Neural progenitor cell (in vitro differentiated cells): ENCODE measurements around the gene LSM14A. TPM values are rescaled to one million over a fixed set of nuclear protein-coding genes. Genes with fewer than 3 reads are reported as not detected.

ENCODE experiments used
- DNase-seq: peaks from one replicate; pipeline ENCODE4 v3.0.0-alpha.2; 2016; ENCODE audit warnings: low spot score
- H2AFZ ChIP-seq: fragments of 200-600 bp; sonication (generic); replicated peaks from 2 replicates; pipeline ENCODE4 v1.6.1; 2016; ENCODE audit warnings: antibody characterized with exemption
- H3F3A ChIP-seq: fragments of 200-600 bp; sonication (generic); 2 replicates; pipeline ENCODE4 v1.6.1; 2016; ENCODE audit warnings: antibody characterized with exemption, low read depth
- H3K27ac ChIP-seq: fragments of 200-600 bp; sonication (generic); 2 replicates; pipeline ENCODE4 v1.5.1; 2016; ENCODE audit warnings: mild to moderate bottlenecking
- H3K27me3 ChIP-seq: fragments of 200-600 bp; sonication (generic); 2 replicates; pipeline ENCODE4 v1.6.1; 2016; ENCODE audit warnings: mild to moderate bottlenecking, moderate library complexity
- H3K36me3 ChIP-seq: fragments of 200-600 bp; sonication (generic); 2 replicates; pipeline ENCODE4 v1.5.1; 2016
- H3K4me1 ChIP-seq: fragments of 200-600 bp; sonication (generic); 2 replicates; pipeline ENCODE4 v1.6.1; 2016; ENCODE audit warnings: mixed run types
- H3K4me2 ChIP-seq: fragments of 200-600 bp; sonication (generic); 2 replicates; pipeline ENCODE4 v1.6.1; 2016
- H3K4me3 ChIP-seq: fragments of 200-600 bp; sonication (generic); 2 replicates; pipeline ENCODE4 v1.5.1; 2016
- H3K79me2 ChIP-seq: fragments of 200-600 bp; sonication (generic); 2 replicates; pipeline ENCODE4 v1.6.1; 2016; ENCODE audit warnings: low read depth
- H3K9ac ChIP-seq: fragments of 200-600 bp; sonication (generic); 2 replicates; pipeline ENCODE4 v1.6.1; 2016
- H3K9me3 ChIP-seq: fragments of 200-600 bp; sonication (generic); 2 replicates; pipeline ENCODE4 v1.5.1; 2016; ENCODE audit warnings: low read depth
- H4K20me1 ChIP-seq: fragments of 200-600 bp; sonication (generic); 2 replicates; pipeline ENCODE4 v1.6.1; 2016; ENCODE audit warnings: low read depth
- H3K27ac Mint-ChIP-seq: 3 replicates; pipeline ENCODE4 v1.8.0; 2021; ENCODE audit warnings: mixed read lengths
- H3K27me3 Mint-ChIP-seq: 2 replicates; pipeline ENCODE4 v1.8.0; 2022; ENCODE audit warnings: low read depth, mild to moderate bottlenecking, inconsistent platforms, moderate library complexity, mixed read lengths; ENCODE audit not compliant: insufficient read depth
- H3K36me3 Mint-ChIP-seq: 3 replicates; pipeline ENCODE4 v1.8.0; 2021; ENCODE audit warnings: mixed read lengths
- H3K4me1 Mint-ChIP-seq: 3 replicates; pipeline ENCODE4 v1.8.0; 2021; ENCODE audit warnings: mixed read lengths
- H3K4me3 Mint-ChIP-seq: 3 replicates; pipeline ENCODE4 v1.8.0; 2021; ENCODE audit warnings: mild to moderate bottlenecking, moderate library complexity, mixed read lengths
- H3K9me3 Mint-ChIP-seq: 3 replicates; pipeline ENCODE4 v1.8.0; 2020; ENCODE audit warnings: mixed read lengths
- CTCF ChIP-seq: fragments of 200-600 bp; sonication (generic); IDR thresholded peaks from 2 replicates; pipeline ENCODE4 v1.5.1; 2017; ENCODE audit warnings: antibody characterized with exemption, mild to moderate bottlenecking
- EZH2 ChIP-seq: fragments of 200-600 bp; sonication (generic); IDR thresholded peaks from 2 replicates; pipeline ENCODE4 v1.6.1; 2017; ENCODE audit warnings: antibody characterized with exemption, mild to moderate bottlenecking, moderate library complexity
- EZH2phosphoT487 ChIP-seq: fragments of 200-600 bp; sonication (generic); IDR thresholded peaks from 2 replicates; pipeline ENCODE4 v1.6.1; 2017; ENCODE audit warnings: antibody characterized with exemption
- total RNA-seq: library from RNA; depleted of rRNA; stranded (reverse); fragments of >200 nt; gene quantifications from 2 replicates; pipeline ENCODE4 v1.2.3, GENCODE V29; 2015; ENCODE audit warnings: low replicate concordance

The LSM14A gene
- total RNA-seq, 1 donor from 2014 or later: 152 TPM

GRCh38 chr19:34148658-34149185 is 23.6 kb upstream of the LSM14A start:
- Mint-ChIP-seq H3K4me1 (peaks cover 7% of the 10 kb centered on the region), H3K36me3 (no peaks in the 10 kb centered on the region), H3K27ac (no peak overlapping the region), H3K27me3 (peaks cover 4% of the 10 kb centered on the region), H3K4me3 (no peak overlapping the region), H3K9me3 (no peaks in the 10 kb centered on the region)
- Histone ChIP-seq H3K4me1 (no peaks in the 10 kb centered on the region), H3F3A (no peaks in the 10 kb centered on the region), H3K79me2 (no peaks in the 10 kb centered on the region), H3K4me3 (no peak overlapping the region), H4K20me1 (no peaks in the 10 kb centered on the region), H3K4me2 (no peak overlapping the region), H3K27me3 (no peaks in the 10 kb centered on the region), H3K9ac (no peak overlapping the region), H3K36me3 (no peaks in the 10 kb centered on the region), H3K9me3 (no peaks in the 10 kb centered on the region), H3K27ac (no peak overlapping the region), H2AFZ (no peak overlapping the region)
- TF ChIP-seq CTCF: no peak
- no peak for TF ChIP-seq EZH2
- no peak for TF ChIP-seq EZH2phosphoT487
- no peak for DNase-seq

GRCh38 chr19:34149873-34150272 is 22.4 kb upstream of the LSM14A start:
- H3K27ac Mint-ChIP-seq: no peak overlapping the region
- H3K4me1 ChIP-seq: no peaks in the 10 kb centered on the region
- H3K4me1 Mint-ChIP-seq: peaks cover 7% of the 10 kb centered on the region
- no peak overlapping the region for H3K4me3 ChIP-seq
- no peaks in the 10 kb centered on the region for H3K79me2 ChIP-seq
- no peak overlapping the region for H3K4me2 ChIP-seq
- H2AFZ ChIP-seq: no peak overlapping the region
- no peaks in the 10 kb centered on the region for H3K27me3 ChIP-seq
- H3K27ac ChIP-seq: no peak overlapping the region
- TF ChIP-seq EZH2 (no peak), CTCF (no peak), EZH2phosphoT487 (no peak)
- H3F3A ChIP-seq: no peaks in the 10 kb centered on the region
- no peak for DNase-seq
- H3K9me3 Mint-ChIP-seq: no peaks in the 10 kb centered on the region
- H3K27me3 Mint-ChIP-seq: peaks cover 4% of the 10 kb centered on the region
- no peak overlapping the region for H3K4me3 Mint-ChIP-seq
- H3K36me3 ChIP-seq: no peaks in the 10 kb centered on the region
- no peaks in the 10 kb centered on the region for H3K36me3 Mint-ChIP-seq
- no peaks in the 10 kb centered on the region for H3K9me3 ChIP-seq
- H4K20me1 ChIP-seq: no peaks in the 10 kb centered on the region
- H3K9ac ChIP-seq: no peak overlapping the region

DNA sequence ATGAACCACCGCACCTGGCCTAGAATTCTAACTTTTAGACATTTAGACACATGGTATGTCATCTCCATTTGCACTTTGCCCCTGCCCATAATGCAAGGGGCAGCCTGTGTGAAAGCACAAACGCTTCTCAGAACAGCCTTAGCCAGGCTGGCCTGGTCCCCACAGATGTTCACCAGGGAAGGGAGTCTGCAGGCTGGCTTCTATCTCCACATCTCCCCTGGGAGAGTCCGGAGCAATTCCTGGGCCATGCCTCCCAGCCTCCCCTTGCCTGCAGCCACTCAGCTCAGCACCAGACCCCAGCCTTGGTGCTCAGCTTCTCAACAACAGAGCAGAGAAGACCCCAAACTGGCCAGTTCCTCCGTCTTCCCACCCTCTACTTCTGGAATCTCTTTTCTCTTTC is 21.7 kb upstream of the LSM14A start:
- no peak for DNase-seq
- H3K27me3 Mint-ChIP-seq: peaks cover 4% of the 10 kb centered on the region
- Histone ChIP-seq H3K36me3 (no peaks in the 10 kb centered on the region), H3K9me3 (no peaks in the 10 kb centered on the region), H3K79me2 (no peaks in the 10 kb centered on the region), H3K27ac (no peak overlapping the region), H3K9ac (no peak overlapping the region), H3K4me2 (no peak overlapping the region), H3K4me3 (no peak overlapping the region), H4K20me1 (no peaks in the 10 kb centered on the region), H3K27me3 (no peaks in the 10 kb centered on the region), H3F3A (no peaks in the 10 kb centered on the region), H2AFZ (no peak overlapping the region), H3K4me1 (no peaks in the 10 kb centered on the region)
- H3K4me1 Mint-ChIP-seq: peaks cover 2% of the 10 kb centered on the region
- no peak overlapping the region for H3K27ac Mint-ChIP-seq
- no peaks in the 10 kb centered on the region for H3K36me3 Mint-ChIP-seq
- TF ChIP-seq EZH2phosphoT487: no peak
- no peak for TF ChIP-seq CTCF
- TF ChIP-seq EZH2: no peak
- no peaks in the 10 kb centered on the region for H3K9me3 Mint-ChIP-seq
- no peak overlapping the region for H3K4me3 Mint-ChIP-seq
